Esophagus squamous epithelium (tissue), 5 donors: ENCODE data around the gene NFATC2. TPM values are rescaled to one million over a fixed set of nuclear protein-coding genes. Genes with fewer than 3 reads are reported as not detected.
A peak's percentile ranks its signal among the peaks of the same experiment; 100 is the strongest.

Experiments
- DNase-seq: peaks from one replicate; lab custom pipeline; 2025; lab: John Stamatoyannopoulos, UW
- H3K27ac ChIP-seq, 4 donors: fragments of 200-600 bp; sonication (generic); one replicate each; pipeline ENCODE4 v1.5.1; 2016 to 2019; ENCODE audit warnings: mild to moderate bottlenecking in 1 of 4
- H3K27me3 ChIP-seq, 4 donors: fragments of 200-600 bp; sonication (generic); 1 replicate in 3 of 4; 2 replicates in 1 of 4; pipeline versions ENCODE4 v1.5.1 to v1.6.0; 2017 to 2021; ENCODE audit warnings: antibody characterized with exemption in 1 of 4
- H3K36me3 ChIP-seq, 3 donors: fragments of 200-600 bp; sonication (generic); one replicate each; pipeline ENCODE4 v1.5.1; 2016 to 2019
- H3K4me1 ChIP-seq, 3 donors: fragments of 200-600 bp; sonication (generic); one replicate each; pipeline ENCODE4 v1.5.1; 2017 to 2019
- H3K4me3 ChIP-seq, 4 donors: fragments of 200-600 bp; sonication (generic); 1 replicate in 3 of 4; 2 replicates in 1 of 4; pipeline ENCODE4 v1.5.1; 2016 to 2019; ENCODE audit warnings: mild to moderate bottlenecking in 2 of 4, moderate library complexity in 1 of 4
- H3K9me3 ChIP-seq, 3 donors: fragments of 200-600 bp; sonication (generic); one replicate each; pipeline ENCODE4 v1.5.1; 2016 to 2019
- CTCF ChIP-seq, 6 experiments: fragments of 450-650 bp in 4 of 6; fragments of 200-600 bp in 2 of 6; sonication (generic) in 2 of 6; IDR thresholded peaks; one replicate each; pipeline ENCODE4 v1.5.1; 2016 to 2019; ENCODE audit warnings: antibody characterized with exemption in 6 of 6, mild to moderate bottlenecking in 4 of 6, moderate library complexity in 4 of 6
- POLR2A ChIP-seq, 4 donors: fragments of 450-650 bp; IDR thresholded peaks; one replicate each; pipeline ENCODE4 v1.6.1; 2017; ENCODE audit warnings: antibody characterized with exemption in 4 of 4, mild to moderate bottlenecking in 4 of 4, moderate library complexity in 3 of 4
- WGBS, 2 donors: methylation state at CpG; one replicate each; pipeline ENCODE4 v1.1.5; 2018; 5-methylcytosine and 5-hydroxymethylcytosine counted together
- intact Hi-C: fragments of 100-400 bp; cut with DNase I; formaldehyde crosslinking; loops from one replicate; pipeline ENCODE4 v1.15.0; 2022
- total RNA-seq, 4 donors: library from RNA; depleted of rRNA; stranded (reverse); fragments of >200 nt; gene quantifications; one replicate each; pipeline ENCODE4 v1.1.0, GENCODE V29; 2016
- donor health status: DM: yes; HTN: yes; CAD: no.

NFATC2 gene
- total RNA-seq, 4 donors from 2014 or later = 0.83 to 6.7 (median 1.4) TPM

- H3K4me3 ChIP-seq = peak overlapping the region in 3 of 4 donors; percentile 43 to 64 (median 50)
- intact Hi-C loops = no loop called here
- TF ChIP-seq POLR2A (IDR thresholded peaks at IDR 0.05) (no peak), CTCF (IDR thresholded peaks at IDR 0.05) (no peak)
- no peaks in the 10 kb centered on the region for H3K9me3 ChIP-seq
- DNase-seq = no peak
- peaks cover 18 to 52% (median 27%) of the 10 kb centered on the region in 3 donors for H3K4me1 ChIP-seq
- H3K36me3 ChIP-seq = no peaks in the 10 kb centered on the region
- WGBS, 2 donors = 21 to 43% methylated on average over 5 to 12 of the region's 15 CpGs
- peaks cover 4 to 69% (median 7%) of the 10 kb centered on the region in 4 donors for H3K27me3 ChIP-seq
- peak overlapping the region; percentile 75 to 89 (median 84) for H3K27ac ChIP-seq
Measured at GRCh38 chr20:51563486-51564332, 21.2 kb upstream of the NFATC2 start.

GRCh38 chr20:51563174-51563485 lies 20.6 kb upstream of the NFATC2 start:
- Histone ChIP-seq H3K4me1 (peaks cover 18 to 52% (median 27%) of the 10 kb centered on the region in 3 donors), H3K27ac (peak overlapping the region; percentile 75 to 89 (median 84)), H3K27me3 (peaks cover 4 to 71% (median 7%) of the 10 kb centered on the region in 4 donors), H3K4me3 (peak overlapping the region; percentile 24 to 64 (median 46)), H3K9me3 (no peaks in the 10 kb centered on the region), H3K36me3 (no peaks in the 10 kb centered on the region)
- DNase-seq = no peak
- TF ChIP-seq POLR2A (IDR thresholded peaks at IDR 0.05) (no peak), CTCF (IDR thresholded peaks at IDR 0.05) (no peak)
- intact Hi-C loops = no loop called here
- WGBS, 2 donors = 3 to 7% methylated on average over 3 to 4 of the region's 9 CpGs

- TF ChIP-seq CTCF (IDR thresholded peaks at IDR 0.05) = peak in 1 of 6 experiments; percentile 10
- TF ChIP-seq POLR2A (IDR thresholded peaks at IDR 0.05) = peak in 2 of 4 donors; percentile 38 to 67
- Histone ChIP-seq H3K27me3 (peaks cover 4 to 71% (median 7%) of the 10 kb centered on the region in 4 donors), H3K36me3 (no peaks in the 10 kb centered on the region), H3K4me1 (peaks cover 18 to 52% (median 27%) of the 10 kb centered on the region in 3 donors), H3K9me3 (no peaks in the 10 kb centered on the region), H3K27ac (peak overlapping the region; percentile 75 to 89 (median 84)), H3K4me3 (peak overlapping the region; percentile 24 to 64 (median 46))
- DNase-seq = no peak
- intact Hi-C loops = no loop called here
- 0 to 2% methylated on average over 5 to 19 of the region's 76 CpGs for WGBS, 2 donors
Measured at GRCh38 chr20:51562332-51563173, 20.0 kb upstream of the NFATC2 start.

- peak overlapping the region; percentile 75 to 89 (median 84) for H3K27ac ChIP-seq
- H3K27me3 ChIP-seq = peaks cover 4 to 71% (median 7%) of the 10 kb centered on the region in 4 donors
- intact Hi-C loops = no loop called here
- peaks cover 18 to 52% (median 27%) of the 10 kb centered on the region in 3 donors for H3K4me1 ChIP-seq
- H3K9me3 ChIP-seq = no peaks in the 10 kb centered on the region
- 1 to 2% methylated on average over 9 to 10 of the region's 10 CpGs for WGBS, 2 donors
- peak overlapping the region; percentile 24 to 64 (median 46) for H3K4me3 ChIP-seq
- no peaks in the 10 kb centered on the region for H3K36me3 ChIP-seq
- TF ChIP-seq CTCF (IDR thresholded peaks at IDR 0.05) = no peak
- no peak for TF ChIP-seq POLR2A (IDR thresholded peaks at IDR 0.05)
- no peak for DNase-seq
Measured at GRCh38 chr20:51562027-51562331, 19.5 kb upstream of the NFATC2 start.
